A549 (cell line): ENCODE data around the gene POC1A. TPM values are rescaled to one million over a fixed set of nuclear protein-coding genes. Genes with fewer than 3 reads are reported as not detected.

Source experiments
- ATAC-seq, 2 experiments: fragments of 200-7000 bp in 1 of 2; fragments of >200 bp in 1 of 2; cut with Nextera tagmentation in 1 of 2; cut with Tn5 transposase in 1 of 2; 3 replicates each; pipeline versions ENCODE4 v1.8.0 to v1.9.1; 2018 to 2020; ENCODE audit warnings: mild to moderate bottlenecking in 1 of 2, moderate library complexity in 1 of 2
- CTCF ChIA-PET: fragments of 300-600 bp; sonication (Branson Sonifier 250); formaldehyde crosslinking; extraction: SDS; loops from one replicate; lab custom pipeline; 2021; ENCODE audit warnings: antibody characterized with exemption, inconsistent platforms; lab: Yijun Ruan, JAX
- POLR2A ChIA-PET: fragments of 350-600 bp; formaldehyde crosslinking; extraction: SDS; loops from one replicate; lab custom pipeline; 2021; ENCODE audit warnings: antibody characterized with exemption, inconsistent platforms; lab: Yijun Ruan, JAX
- DNase-seq, 2 experiments: peaks; one replicate each; pipeline versions ENCODE4 v3.0.0 to v3.0.0-alpha.2; 2011 to 2016; ENCODE audit warnings: low read depth in 1 of 2, low spot score in 1 of 2
- FAIRE-seq: peaks from 2 replicates; lab custom pipeline; 2011; peaks lifted over from hg19 to GRCh38; lab: Jason Lieb, UNC
- H3K27ac ChIP-seq, 2 experiments: fragments of >200 bp; sonication (Bioruptor Twin); formaldehyde crosslinking; 3 replicates each; pipeline ENCODE4 v1.5.1; 2016 to 2017
- H3K4me1 ChIP-seq: fragments of >200 bp; sonication (Bioruptor Twin); formaldehyde crosslinking; 3 replicates; pipeline ENCODE4 v1.6.1; 2016
- H3K4me2 ChIP-seq: fragments of >200 bp; sonication (Bioruptor Twin); formaldehyde crosslinking; 3 replicates; pipeline ENCODE4 v1.6.1; 2016
- H3K4me3 ChIP-seq: fragments of >200 bp; sonication (Bioruptor Twin); formaldehyde crosslinking; 3 replicates; pipeline ENCODE4 v1.5.1; 2016
- H3K9me3 ChIP-seq: fragments of >200 bp; sonication (Bioruptor Twin); formaldehyde crosslinking; 3 replicates; pipeline ENCODE4 v1.6.1; 2016
- CBX8 ChIP-seq: fragments of 200-600 bp; sonication (generic); IDR thresholded peaks from 2 replicates; pipeline ENCODE4 v1.6.1; 2016
- CEBPB ChIP-seq, 2 experiments: fragments of >200 bp in 1 of 2; sonication (Bioruptor Twin) in 1 of 2; formaldehyde crosslinking in 1 of 2; IDR thresholded peaks; 2 replicates each; pipeline ENCODE4 v1.6.1; 2012 to 2016
- EP300 ChIP-seq, 2 experiments: fragments of >200 bp; sonication (Bioruptor Twin); formaldehyde crosslinking; IDR thresholded peaks; 2 replicates in 1 of 2; 3 replicates in 1 of 2; pipeline ENCODE4 v1.6.1; 2016 to 2017
- ESRRA ChIP-seq: fragments of 150-350 bp; IDR thresholded peaks from 2 replicates; pipeline ENCODE4 v1.6.1; 2014; ENCODE audit warnings: mild to moderate bottlenecking, low read length, borderline replicate concordance
- FOSL2 ChIP-seq, 2 experiments: fragments of 450-650 bp in 1 of 2; fragments of >200 bp in 1 of 2; sonication (Bioruptor Twin) in 1 of 2; formaldehyde crosslinking; IDR thresholded peaks; 2 replicates each; pipeline versions ENCODE4 v1.5.0 to v1.6.1; 2016 to 2020; ENCODE audit warnings: mild to moderate bottlenecking in 1 of 2, moderate library complexity in 1 of 2
- FOXS1 ChIP-seq: fragments of 250-450 bp; sonication (Bioruptor Pico); IDR thresholded peaks from 2 replicates; pipeline ENCODE4 v1.5.0; 2020; ENCODE audit warnings: mild to moderate bottlenecking, moderate library complexity
- HOXA7 ChIP-seq: fragments of 250-450 bp; sonication (Bioruptor Pico); IDR thresholded peaks from 2 replicates; pipeline ENCODE4 v1.5.0; 2020; ENCODE audit warnings: mild to moderate bottlenecking, moderate library complexity
- KDM5A ChIP-seq: fragments of 200-600 bp; sonication (generic); IDR thresholded peaks from 2 replicates; pipeline ENCODE4 v1.6.1; 2016; ENCODE audit warnings: antibody characterized with exemption, mild to moderate bottlenecking
- RARB ChIP-seq: fragments of 250-450 bp; sonication (Bioruptor Pico); IDR thresholded peaks from 2 replicates; pipeline ENCODE4 v1.8.0; 2021; ENCODE audit warnings: mild to moderate bottlenecking, moderate library complexity
- RCOR1 ChIP-seq: fragments of 150-350 bp; IDR thresholded peaks from 2 replicates; pipeline ENCODE4 v1.6.1; 2014; ENCODE audit warnings: antibody characterized with exemption, low read length, low read depth
- TFCP2L1 ChIP-seq: fragments of 250-450 bp; sonication (Bioruptor Pico); IDR thresholded peaks from 2 replicates; pipeline ENCODE4 v1.5.0; 2021; ENCODE audit warnings: mild to moderate bottlenecking
- WGBS: methylation state at CpG from one replicate; pipeline ENCODE4 v1.1.6; 2017; ENCODE audit errors: missing lambda C conversion rate; 5-methylcytosine and 5-hydroxymethylcytosine counted together
- polyA plus RNA-seq, 4 experiments: library from polyadenylated mRNA; depleted of rRNA in 3 of 4; stranded (reverse); fragments of >200 nt; fragmentation: RNase III in 1 of 4; extraction: RNeasy Plus Mini Kit Qiagen cat#74134 plus additional on column Dnase treatment in 1 of 4; gene quantifications; 2 replicates in 3 of 4; 3 replicates in 1 of 4; pipeline ENCODE4 v1.2.3, GENCODE V29; 2011 to 2017
- TF ChIP-seq, protein P1 (sequence below): fragments of 150-350 bp; IDR thresholded peaks from 2 replicates; pipeline ENCODE4 v1.6.1; 2014; ENCODE audit warnings: low read depth, mild to moderate bottlenecking, low read length
- TF ChIP-seq, protein P2 (sequence below): IDR thresholded peaks from 2 replicates; pipeline ENCODE4 v1.6.1; 2012
- TF ChIP-seq, protein P3 (sequence below): fragments of >200 bp; sonication (Bioruptor Twin); formaldehyde crosslinking; IDR thresholded peaks from 2 replicates; pipeline ENCODE4 v1.6.1; 2016
- TF ChIP-seq, protein P4 (sequence below): fragments of 450-650 bp; IDR thresholded peaks from 2 replicates; pipeline ENCODE4 v1.6.1; 2014; ENCODE audit warnings: antibody characterized with exemption

Gene POC1A
- polyA plus RNA-seq, 2 of the 4 experiments (the other 2 are of a cell fraction), result 9.4 to 14.1 TPM

DNA sequence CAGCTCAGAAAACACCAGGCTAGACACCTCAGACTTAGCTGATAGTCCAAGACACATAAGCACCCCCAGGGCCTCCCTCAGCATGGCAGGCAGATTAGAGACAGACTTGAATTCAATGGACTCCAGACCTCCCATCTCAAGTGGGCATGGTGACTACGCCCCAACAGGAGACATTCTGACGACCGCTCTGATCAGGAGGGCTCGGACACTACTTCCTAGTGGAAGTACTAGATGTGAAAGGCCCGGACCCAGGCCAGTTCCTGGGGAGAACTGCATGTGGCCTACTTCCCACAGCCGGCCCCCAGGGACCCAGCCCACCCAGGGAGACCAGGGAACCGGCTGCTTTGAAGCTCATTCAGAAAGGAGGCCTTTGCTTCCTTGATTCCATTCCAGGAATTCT lies 16.9 kb downstream of the POC1A start:
- no peak for TF ChIP-seq ESRRA
- TF ChIP-seq, protein P1, sequence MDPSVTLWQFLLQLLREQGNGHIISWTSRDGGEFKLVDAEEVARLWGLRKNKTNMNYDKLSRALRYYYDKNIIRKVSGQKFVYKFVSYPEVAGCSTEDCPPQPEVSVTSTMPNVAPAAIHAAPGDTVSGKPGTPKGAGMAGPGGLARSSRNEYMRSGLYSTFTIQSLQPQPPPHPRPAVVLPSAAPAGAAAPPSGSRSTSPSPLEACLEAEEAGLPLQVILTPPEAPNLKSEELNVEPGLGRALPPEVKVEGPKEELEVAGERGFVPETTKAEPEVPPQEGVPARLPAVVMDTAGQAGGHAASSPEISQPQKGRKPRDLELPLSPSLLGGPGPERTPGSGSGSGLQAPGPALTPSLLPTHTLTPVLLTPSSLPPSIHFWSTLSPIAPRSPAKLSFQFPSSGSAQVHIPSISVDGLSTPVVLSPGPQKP, result no peak
- no peak for TF ChIP-seq EP300 (IDR thresholded peaks at IDR 0.05)
- TF ChIP-seq HOXA7 (CRISPR knock-in tag), result no peak
- Histone ChIP-seq H3K27ac (no peak overlapping the region), H3K4me2 (no peak overlapping the region), H3K4me1 (no peaks in the 10 kb centered on the region), H3K9me3 (no peaks in the 10 kb centered on the region), H3K4me3 (no peak overlapping the region)
- CTCF ChIA-PET, result interaction anchor here (1.0 to 4.7 kb wide), 3 partner anchors 14 to 196 kb away, joined by 3 to 25 read pairs (median 22); partner anchors contain the start of gene RRP9
- POLR2A ChIA-PET, result no interaction called here
- FAIRE-seq (no peak), ATAC-seq (no peak), DNase-seq (no peak)
- WGBS, result 90% methylated on average over 4 of the region's 7 CpGs

DNA sequence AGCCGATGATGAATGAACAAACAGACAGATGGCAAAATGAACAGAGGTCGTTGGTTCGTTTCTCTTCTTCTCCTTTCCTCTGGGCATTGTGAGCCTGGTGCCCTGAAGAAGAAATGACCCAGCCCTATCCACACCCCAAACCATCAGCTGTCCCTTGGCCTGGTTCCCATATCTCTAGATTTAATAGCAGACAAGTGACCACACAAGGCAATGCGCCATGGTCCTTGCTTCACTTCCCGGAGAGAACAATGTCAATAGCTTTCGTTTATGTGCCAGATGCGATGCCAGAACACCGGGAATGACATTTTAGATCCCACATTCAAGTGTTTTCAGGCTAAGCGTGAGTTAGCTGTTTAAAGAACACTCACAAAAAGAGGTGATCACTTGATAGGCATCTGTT lies 17.7 kb downstream of the POC1A start:
- TF ChIP-seq ESRRA (no peak), RCOR1 (no peak), CBX8 (no peak), FOSL2 (IDR thresholded peaks at IDR 0.05) (no peak), FOSL2 (CRISPR knock-in tag; IDR thresholded peaks at IDR 0.05) (no peak), TFCP2L1 (CRISPR knock-in tag) (no peak)
- TF ChIP-seq, protein P2, sequence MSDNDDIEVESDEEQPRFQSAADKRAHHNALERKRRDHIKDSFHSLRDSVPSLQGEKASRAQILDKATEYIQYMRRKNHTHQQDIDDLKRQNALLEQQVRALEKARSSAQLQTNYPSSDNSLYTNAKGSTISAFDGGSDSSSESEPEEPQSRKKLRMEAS, result no peak
- TF ChIP-seq, protein P3, sequence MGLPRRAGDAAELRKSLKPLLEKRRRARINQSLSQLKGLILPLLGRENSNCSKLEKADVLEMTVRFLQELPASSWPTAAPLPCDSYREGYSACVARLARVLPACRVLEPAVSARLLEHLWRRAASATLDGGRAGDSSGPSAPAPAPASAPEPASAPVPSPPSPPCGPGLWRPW, result no peak
- POLR2A ChIA-PET, result no interaction called here
- no peak overlapping the region for H3K27ac ChIP-seq
- CTCF ChIA-PET, result interaction anchor here (1.0 to 4.7 kb wide), 5 partner anchors 7 to 163 kb away, joined by 4 to 25 read pairs (median 22); partner anchors contain the start of gene ABHD14B
- FAIRE-seq (no peak), ATAC-seq (no peak), DNase-seq (no peak)
- H3K4me3 ChIP-seq, result no peak overlapping the region
- WGBS, result 90% methylated on average over 9 of the region's 9 CpGs
- H3K9me3 ChIP-seq, result no peaks in the 10 kb centered on the region
- H3K4me1 ChIP-seq, result no peaks in the 10 kb centered on the region
- no peak overlapping the region for H3K4me2 ChIP-seq

DNA sequence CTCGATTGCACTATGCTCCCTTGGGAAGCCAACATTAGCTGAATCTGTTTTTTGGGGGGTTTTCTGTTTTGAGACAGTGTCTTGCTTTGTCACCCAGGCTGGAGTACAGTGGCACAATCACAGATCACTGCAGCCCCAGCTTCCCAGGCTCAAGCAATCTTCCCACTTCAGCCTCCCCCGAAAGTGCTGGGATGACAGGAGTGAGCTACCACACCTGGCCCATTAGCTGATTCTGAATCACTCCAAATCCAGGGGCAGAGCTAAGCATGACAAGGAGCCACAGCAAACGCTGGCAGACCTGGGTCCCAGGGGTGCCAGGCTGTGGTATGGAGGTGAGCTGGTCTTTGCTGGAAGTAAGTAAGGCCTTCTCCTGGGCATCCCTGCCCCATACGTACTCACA lies 18.9 kb downstream of the POC1A start:
- POLR2A ChIA-PET, result no interaction called here
- TF ChIP-seq CEBPB (IDR thresholded peaks at IDR 0.05), result no peak
- TF ChIP-seq FOXS1 (CRISPR knock-in tag), result no peak
- TF ChIP-seq KDM5A, result no peak
- TF ChIP-seq, protein P4, sequence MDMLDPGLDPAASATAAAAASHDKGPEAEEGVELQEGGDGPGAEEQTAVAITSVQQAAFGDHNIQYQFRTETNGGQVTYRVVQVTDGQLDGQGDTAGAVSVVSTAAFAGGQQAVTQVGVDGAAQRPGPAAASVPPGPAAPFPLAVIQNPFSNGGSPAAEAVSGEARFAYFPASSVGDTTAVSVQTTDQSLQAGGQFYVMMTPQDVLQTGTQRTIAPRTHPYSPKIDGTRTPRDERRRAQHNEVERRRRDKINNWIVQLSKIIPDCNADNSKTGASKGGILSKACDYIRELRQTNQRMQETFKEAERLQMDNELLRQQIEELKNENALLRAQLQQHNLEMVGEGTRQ, result no peak
- no peak for TF ChIP-seq RARB (CRISPR knock-in tag)
- H3K4me1 ChIP-seq, result no peaks in the 10 kb centered on the region
- no peak overlapping the region for H3K4me3 ChIP-seq
- no peak overlapping the region for H3K27ac ChIP-seq
- WGBS, result 93% methylated on average over 3 of the region's 4 CpGs
- CTCF ChIA-PET, result interaction anchor here (0.9 to 4.7 kb wide), 5 partner anchors 9 to 134 kb away, joined by 3 to 25 read pairs (median 22); no protein-coding TSS in a partner anchor
- no peak for ATAC-seq
- no peak for DNase-seq
- no peak overlapping the region for H3K4me2 ChIP-seq
- FAIRE-seq, result no peak
- H3K9me3 ChIP-seq, result no peaks in the 10 kb centered on the region

DNA sequence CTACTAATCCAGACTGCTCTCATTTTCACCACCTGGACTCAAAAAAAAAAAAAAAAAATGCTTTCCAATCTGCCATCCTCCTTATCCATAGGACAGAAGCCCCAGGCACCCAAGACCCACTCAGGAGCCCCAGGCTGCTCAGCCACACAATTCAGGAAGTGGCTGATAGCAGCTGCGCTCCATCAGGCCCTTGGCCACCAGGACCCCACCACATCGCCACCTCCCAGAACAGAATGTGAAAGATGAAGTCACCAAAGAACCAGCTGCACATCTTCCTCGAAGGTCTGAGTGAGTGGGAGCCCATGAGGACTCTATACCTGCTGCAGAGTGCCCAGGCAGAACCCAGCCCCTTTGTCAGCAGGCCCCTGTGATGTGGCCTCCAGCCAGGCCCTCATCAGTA lies 19.5 kb downstream of the POC1A start:
- no peaks in the 10 kb centered on the region for H3K4me1 ChIP-seq
- H3K4me2 ChIP-seq, result no peak overlapping the region
- WGBS, result 86% methylated on average over 3 of the region's 3 CpGs
- no peaks in the 10 kb centered on the region for H3K9me3 ChIP-seq
- FAIRE-seq, result no peak
- no peak overlapping the region for H3K27ac ChIP-seq
- no peak for ATAC-seq
- POLR2A ChIA-PET, result no interaction called here
- TF ChIP-seq, protein P3, result no peak
- no peak for DNase-seq
- CTCF ChIA-PET, result interaction anchor here (1.6 to 4.7 kb wide), 4 partner anchors 9 to 133 kb away, joined by 4 to 25 read pairs (median 22); no protein-coding TSS in a partner anchor
- H3K4me3 ChIP-seq, result no peak overlapping the region
